Amygdala (tissue), 56 donors: ENCODE results near the gene ATP11A.

ENCODE experiments used
- DNase-seq, 56 donors: peaks; one replicate each; lab custom pipeline; 2025; lab: John Stamatoyannopoulos, UW

ATP11A gene

GRCh38 chr13:112735791-112736190, 46.0 kb downstream of the ATP11A start:
- DNase-seq, result no peak

DNA sequence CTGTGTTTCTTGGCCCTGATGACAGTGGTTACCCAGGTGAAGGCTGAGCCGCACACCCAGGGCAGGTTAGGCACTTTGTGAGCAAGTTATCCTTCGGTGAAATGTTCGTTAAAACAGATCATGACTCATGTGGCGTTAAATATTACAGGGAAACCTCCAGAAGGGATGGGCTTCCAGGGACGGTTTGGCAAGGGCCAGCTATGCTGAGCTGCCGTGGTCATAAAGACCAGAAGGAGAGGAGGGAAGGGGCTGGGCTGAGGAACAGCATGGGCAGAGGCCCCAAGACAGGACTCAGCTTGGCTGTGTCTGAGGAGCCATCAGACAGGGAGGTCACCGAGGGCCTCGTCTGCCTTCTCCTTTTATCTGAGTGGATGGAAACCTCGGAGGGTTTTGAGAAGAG, 47.5 kb downstream of the ATP11A start:
- DNase-seq, result no peak

DNA sequence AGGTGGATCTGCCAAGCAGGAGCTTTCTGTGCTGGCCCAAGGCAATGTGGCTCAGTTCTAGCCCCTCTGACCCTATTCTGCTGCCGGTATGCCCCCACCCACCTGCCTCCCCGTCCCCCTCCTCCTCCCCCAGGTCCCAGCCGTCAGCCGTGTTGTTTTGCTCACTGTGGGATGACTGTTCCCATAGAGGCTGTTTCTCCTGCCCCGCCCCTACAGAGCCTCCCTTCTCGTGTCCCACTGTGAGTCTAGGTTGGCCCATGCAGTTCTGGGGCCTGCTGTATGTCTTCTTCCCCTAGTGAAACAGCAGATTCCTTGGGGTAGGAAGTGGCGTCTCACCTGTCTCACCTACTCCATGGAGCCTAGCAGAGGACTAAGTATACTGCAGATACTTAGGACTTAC, 48.8 kb downstream of the ATP11A start:
- DNase-seq, result no peak

DNA sequence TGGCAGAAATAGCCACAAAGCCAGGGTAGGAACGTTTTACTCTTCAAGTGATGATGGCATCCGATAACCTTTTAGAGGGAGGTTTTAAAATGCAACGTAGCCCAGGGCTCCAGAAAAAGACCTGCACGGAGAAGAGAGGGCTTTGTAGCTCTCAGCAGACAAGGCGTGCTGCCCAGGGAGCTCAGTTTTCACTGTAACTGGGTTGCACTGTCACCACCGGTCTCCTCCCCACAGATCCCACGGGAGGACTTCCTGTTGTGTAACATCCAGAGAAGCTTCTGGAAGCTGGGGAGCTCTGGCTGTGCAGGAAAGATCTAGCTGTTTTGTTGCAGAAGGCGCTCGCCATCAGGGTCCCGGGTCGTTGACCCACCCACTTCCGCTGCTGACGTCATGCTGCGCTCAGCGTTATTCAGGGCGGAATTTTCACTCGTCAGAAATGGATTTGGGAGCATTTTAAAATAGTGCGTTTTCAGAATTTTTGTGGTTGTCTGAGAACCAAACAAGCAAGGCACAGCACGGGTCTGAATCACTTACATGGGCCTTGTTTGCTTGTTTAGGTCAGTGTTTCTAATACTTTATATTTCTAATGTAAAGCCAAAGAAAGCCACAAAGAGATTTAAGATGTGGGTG, 50.8 kb downstream of the ATP11A start:
- DNase-seq, result no peak

GRCh38 chr13:112741185-112741755, 51.4 kb downstream of the ATP11A start:
- DNase-seq, result no peak

GRCh38 chr13:112741835-112742570, 52.2 kb downstream of the ATP11A start:
- no peak for DNase-seq

DNA sequence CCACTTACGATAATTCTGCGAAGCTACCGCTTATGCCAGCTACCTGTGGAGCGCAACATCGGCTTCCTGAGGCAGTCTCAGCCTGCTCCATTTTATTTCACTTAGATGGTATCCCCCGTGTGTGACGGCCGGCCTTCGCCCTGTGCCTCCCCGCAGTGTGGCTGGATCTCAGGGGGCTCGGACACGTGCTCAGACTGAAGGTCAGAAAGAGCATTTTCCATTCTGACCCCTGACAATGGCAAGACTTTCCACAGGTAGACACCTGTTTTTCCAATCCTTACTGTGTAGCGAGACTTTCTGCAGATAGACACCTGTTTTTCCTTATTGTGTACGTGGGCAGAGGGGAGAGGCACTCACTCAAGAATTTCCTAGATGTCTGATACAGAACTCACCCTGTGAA, 52.7 kb downstream of the ATP11A start:
- DNase-seq, result no peak

- no peak for DNase-seq
Observed at GRCh38 chr13:112743451-112744167, 53.8 kb downstream of the ATP11A start.

DNA sequence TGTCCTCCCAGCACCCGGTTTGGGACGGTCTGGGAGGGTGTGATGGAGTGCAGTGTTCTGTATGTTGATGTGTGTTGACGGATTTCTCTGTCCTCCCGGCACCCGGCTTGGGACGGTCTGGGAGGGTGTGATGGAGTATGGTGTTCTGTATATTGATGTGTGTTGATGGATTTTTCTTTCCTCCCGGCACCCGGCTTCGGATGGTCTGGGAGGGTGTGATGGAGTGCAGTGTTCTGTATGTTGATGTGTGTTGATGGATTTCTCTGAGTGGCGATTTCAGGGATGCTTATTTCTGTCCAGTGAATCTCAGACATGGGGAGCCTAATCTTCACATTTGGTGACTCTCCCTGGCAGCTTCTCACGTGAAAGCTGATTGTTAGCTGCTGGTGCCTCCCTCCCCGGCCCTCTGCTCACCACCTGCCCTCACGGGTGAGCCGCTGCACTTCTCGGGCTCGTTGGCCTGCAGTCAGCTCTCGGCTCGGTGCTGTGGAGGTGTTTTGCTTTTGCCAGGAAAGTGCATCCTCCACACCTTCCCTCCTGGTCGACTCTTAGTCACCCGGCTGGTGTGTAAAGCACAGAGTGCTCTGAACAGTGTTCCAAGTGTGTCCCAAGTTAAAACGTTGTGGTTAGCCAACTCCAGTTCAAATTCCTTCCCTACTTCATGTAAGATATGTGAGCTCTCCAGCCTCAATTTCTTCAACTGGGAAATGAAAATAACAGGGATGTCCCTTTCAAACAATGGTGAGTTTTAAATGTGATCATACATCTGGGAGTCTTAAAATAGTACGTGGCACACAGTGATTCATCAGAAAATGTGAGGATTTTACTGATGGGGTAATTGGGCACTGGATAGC, 54.6 kb downstream of the ATP11A start:
- no peak for DNase-seq

DNA sequence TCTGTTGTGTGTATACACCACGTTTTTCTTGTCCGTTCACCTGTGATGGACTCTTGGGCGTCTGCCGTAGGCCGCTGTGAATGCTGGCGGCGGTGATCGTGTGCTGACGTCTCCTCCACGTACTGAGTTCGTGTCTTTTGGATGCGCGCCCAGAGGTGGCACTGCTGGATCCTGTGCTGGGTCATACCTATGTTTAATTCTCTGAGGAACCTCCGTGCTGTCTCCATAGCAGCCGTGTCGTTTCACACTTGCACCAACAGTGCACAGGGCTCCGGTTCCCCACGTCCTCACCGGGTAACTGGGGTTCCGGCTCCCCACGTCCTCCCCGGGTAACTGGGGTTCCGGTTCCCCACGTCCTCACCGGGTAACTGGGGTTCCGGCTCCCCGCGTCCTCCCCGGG, 56.2 kb downstream of the ATP11A start:
- no peak for DNase-seq

GRCh38 chr13:112747256-112747655, 57.4 kb downstream of the ATP11A start:
- peak in 10 of 56 donors; percentile 13 to 47 (median 36) for DNase-seq

- peak in 36 of 56 donors; percentile 18 to 83 (median 47) for DNase-seq
Observed at GRCh38 chr13:112748947-112749735, 59.3 kb downstream of the ATP11A start.

- no peak for DNase-seq
Observed at GRCh38 chr13:112750570-112750969, 60.7 kb downstream of the ATP11A start.

DNA sequence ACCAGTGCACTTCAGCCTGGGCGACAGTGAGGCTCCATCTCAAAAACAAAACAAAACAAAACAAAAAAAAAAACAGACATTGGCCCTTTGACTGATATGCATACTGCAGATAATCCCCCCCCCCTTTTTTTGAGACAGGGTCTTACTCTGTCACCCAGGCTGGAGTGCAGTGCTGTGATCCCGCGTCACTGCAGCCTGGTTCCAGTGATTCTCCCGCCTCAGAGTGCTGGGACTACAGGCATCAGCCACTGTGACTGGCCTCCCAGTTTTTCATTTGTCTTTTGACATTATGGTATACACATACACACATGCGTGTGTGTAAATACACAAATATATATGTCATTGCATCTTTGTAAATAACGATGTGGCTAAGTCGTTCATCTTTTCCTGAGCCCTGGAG, 61.8 kb downstream of the ATP11A start:
- DNase-seq, result no peak

DNA sequence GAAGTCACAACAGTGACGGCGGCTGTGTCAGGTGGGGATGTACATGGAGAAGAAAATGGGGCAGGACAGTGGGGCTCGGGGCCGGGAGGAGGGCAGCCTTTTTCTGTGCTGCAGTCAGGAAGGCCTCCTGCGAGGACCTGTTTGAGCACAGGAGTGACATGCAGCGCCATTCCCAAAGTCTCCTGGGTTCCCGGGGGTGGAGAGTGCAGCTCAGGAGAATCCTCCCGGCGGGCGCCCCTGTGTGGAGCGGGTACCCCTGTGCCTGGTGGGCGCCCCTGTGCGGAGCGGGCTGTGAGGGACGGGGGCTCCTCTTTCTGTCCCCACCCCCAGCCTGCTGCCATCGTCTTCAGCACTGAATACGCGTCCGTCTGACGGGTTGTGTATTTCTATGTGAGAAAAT, 62.4 kb downstream of the ATP11A start:
- DNase-seq, result no peak

GRCh38 chr13:112752711-112753541, 63.1 kb downstream of the ATP11A start:
- peak in 12 of 56 donors; percentile 18 to 61 (median 30) for DNase-seq

GRCh38 chr13:112753833-112754232, 64.0 kb downstream of the ATP11A start:
- no peak for DNase-seq

- no peak for DNase-seq
Observed at GRCh38 chr13:112754281-112755025, 64.6 kb downstream of the ATP11A start.
